ENCODE data around the gene UBLCP1.

The UBLCP1 gene

DNA sequence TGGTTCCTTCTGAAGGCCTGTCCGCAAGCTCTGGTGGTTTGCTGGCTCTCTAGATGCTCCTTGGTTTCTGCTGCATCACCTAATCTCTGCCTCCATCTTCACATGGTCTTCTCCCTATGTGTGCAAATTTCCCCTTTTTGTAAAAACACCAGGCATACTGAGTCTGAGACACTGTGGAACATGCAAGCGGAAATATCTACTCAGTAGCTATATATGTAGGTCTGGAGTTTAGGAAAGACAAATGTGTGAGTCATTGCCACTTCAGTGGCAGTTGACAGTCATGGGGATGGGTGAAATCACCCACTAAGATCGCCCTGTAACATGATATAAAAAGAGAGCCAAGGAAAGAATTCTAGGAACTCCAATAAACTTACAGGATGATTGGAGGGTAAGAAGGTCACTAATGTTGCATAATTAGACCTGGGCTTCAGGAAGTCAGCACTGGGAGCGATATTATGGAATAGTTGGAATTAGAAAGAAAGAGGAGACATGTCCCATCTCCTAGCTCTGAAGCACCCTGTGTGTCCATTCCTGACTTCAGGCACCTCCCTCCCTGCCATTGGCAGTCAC is 22.7 kb upstream of the UBLCP1 start (continued):
- TF ChIP-seq ZXDB (tag by site-specific recombination; IDR thresholded peaks at IDR 0.05), result 0 out of 2 replicates have a peak, but pooled peaks have one; percentile 19
- no peak for TF ChIP-seq ZNF571 (tag by site-specific recombination; IDR thresholded peaks at IDR 0.05)
- no peak for TF ChIP-seq ZNF157 (tag by site-specific recombination; IDR thresholded peaks at IDR 0.05)
- TF ChIP-seq ZNF211 (tag by site-specific recombination; IDR thresholded peaks at IDR 0.05; ENCODE audit: low read depth), result no peak
- TF ChIP-seq, protein P1, sequence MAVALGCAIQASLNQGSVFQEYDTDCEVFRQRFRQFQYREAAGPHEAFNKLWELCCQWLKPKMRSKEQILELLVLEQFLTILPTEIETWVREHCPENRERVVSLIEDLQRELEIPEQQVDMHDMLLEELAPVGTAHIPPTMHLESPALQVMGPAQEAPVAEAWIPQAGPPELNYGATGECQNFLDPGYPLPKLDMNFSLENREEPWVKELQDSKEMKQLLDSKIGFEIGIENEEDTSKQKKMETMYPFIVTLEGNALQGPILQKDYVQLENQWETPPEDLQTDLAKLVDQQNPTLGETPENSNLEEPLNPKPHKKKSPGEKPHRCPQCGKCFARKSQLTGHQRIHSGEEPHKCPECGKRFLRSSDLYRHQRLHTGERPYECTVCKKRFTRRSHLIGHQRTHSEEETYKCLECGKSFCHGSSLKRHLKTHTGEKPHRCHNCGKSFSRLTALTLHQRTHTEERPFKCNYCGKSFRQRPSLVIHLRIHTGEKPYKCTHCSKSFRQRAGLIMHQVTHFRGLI (tag by site-specific recombination; IDR thresholded peaks at IDR 0.05), result no peak; the same call in 1 of the 2 replicates

DNA sequence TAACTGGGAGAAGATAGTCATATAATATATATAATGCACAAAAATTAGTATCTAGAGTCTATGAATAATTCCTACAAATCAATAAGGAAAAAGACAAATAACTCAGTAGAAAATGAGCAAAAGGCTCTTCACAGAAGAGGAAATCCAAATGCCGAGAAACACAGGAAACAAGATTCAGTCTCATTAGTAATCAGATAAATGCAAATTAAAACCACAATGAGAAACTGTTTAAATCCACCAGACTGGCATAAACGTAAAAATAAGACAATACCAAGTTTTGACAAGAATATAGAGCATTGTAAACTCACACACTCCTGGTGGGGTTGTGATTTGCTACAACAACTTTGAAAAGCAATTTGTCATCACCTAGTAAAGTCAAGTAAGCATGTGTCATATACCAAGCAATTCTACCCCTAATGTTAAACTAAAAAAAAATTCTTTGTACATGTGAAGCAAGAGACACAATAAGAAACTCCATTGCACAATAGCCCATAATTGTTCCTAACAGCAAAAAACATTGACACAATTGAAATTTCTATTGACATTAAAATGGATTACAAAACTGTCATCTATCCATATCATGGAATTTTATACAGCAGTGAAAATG is 21.0 kb upstream of the UBLCP1 start:
- POLR2A ChIA-PET, result no interaction called here
- H3K27ac ChIP-seq (ENCODE audit: extremely low read depth, low read depth, low read length), result no peak overlapping the region
- TF ChIP-seq KLF10 (tag by site-specific recombination; IDR thresholded peaks at IDR 0.05) (no peak), ZNF324 (tag by site-specific recombination; IDR thresholded peaks at IDR 0.05) (no peak), ZNF48 (tag by site-specific recombination; IDR thresholded peaks at IDR 0.05) (no peak), ZNF623 (tag by site-specific recombination; IDR thresholded peaks at IDR 0.05) (no peak), GLI2 (tag by site-specific recombination; IDR thresholded peaks at IDR 0.05; ENCODE audit: borderline replicate concordance, low read depth) (no peak)
- H3K4me1 ChIP-seq (ENCODE audit: control insufficient read depth, insufficient read depth, low read length), result no peaks in the 10 kb centered on the region; the same call in 1 of the 2 replicates
- H3K9me3 ChIP-seq (ENCODE audit: control insufficient read depth, insufficient read depth, low read depth, low read length), result no peaks in the 10 kb centered on the region
- H3K36me3 ChIP-seq (ENCODE audit: control insufficient read depth in 2 of 2, insufficient read depth in 1 of 2, low read length in 2 of 2), result no peaks in the 10 kb centered on the region
- H3K4me3 ChIP-seq (ENCODE audit: low read depth, low read length), result no peak overlapping the region
- CTCF ChIA-PET, result no interaction called here

DNA sequence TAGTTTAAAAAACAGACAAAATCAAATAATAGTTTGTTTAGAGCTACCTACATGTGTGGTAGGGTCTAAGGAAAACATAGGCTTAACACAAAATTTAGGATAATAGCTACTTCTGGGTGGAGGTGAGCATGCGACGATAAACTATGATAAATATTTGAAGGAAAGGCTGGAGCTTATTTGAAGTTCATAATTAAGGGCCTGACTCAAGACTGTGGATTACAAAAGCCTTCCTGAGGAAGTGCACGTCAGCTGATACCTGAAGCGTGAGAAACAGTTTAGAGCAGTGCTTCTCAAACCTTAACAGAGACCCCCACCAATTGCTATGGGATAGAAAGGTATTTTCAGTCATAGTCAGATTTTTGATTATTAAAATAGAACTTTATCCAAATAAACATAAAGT is 20.4 kb upstream of the UBLCP1 start:
- POLR2A ChIA-PET, result interaction anchor here (0.7 kb wide), 1 partner anchor 25 kb away, joined by 3 read pairs; no protein-coding TSS in a partner anchor
- H3K9me3 ChIP-seq (ENCODE audit: control insufficient read depth, insufficient read depth, low read depth, low read length), result no peaks in the 10 kb centered on the region
- no peak overlapping the region for H3K4me3 ChIP-seq (ENCODE audit: low read depth, low read length)
- H3K36me3 ChIP-seq (ENCODE audit: control insufficient read depth in 2 of 2, insufficient read depth in 1 of 2, low read length in 2 of 2), result no peaks in the 10 kb centered on the region
- TF ChIP-seq ZNF292 (tag by site-specific recombination; IDR thresholded peaks at IDR 0.05; ENCODE audit: borderline replicate concordance, low read depth) (no peak), BCL11B (tag by site-specific recombination; IDR thresholded peaks at IDR 0.05; ENCODE audit: low read depth) (no peak), ZNF529 (tag by site-specific recombination; IDR thresholded peaks at IDR 0.05; ENCODE audit: insufficient replicate concordance) (no peak), ZNF560 (tag by site-specific recombination; IDR thresholded peaks at IDR 0.05; ENCODE audit: borderline replicate concordance) (no peak), ZNF530 (tag by site-specific recombination; IDR thresholded peaks at IDR 0.05; ENCODE audit: low read depth) (no peak), ZNF600 (tag by site-specific recombination; IDR thresholded peaks at IDR 0.05) (no peak), ZNF274 (IDR thresholded peaks at IDR 0.05; ENCODE audit: low read length) (no peak), ZNF274 (tag by site-specific recombination; IDR thresholded peaks at IDR 0.05; ENCODE audit: borderline replicate concordance) (no peak), ZBTB7A (tag by site-specific recombination; IDR thresholded peaks at IDR 0.05; ENCODE audit: low read depth) (no peak), ZNF239 (tag by site-specific recombination; IDR thresholded peaks at IDR 0.05) (no peak)
- TF ChIP-seq, protein P2, sequence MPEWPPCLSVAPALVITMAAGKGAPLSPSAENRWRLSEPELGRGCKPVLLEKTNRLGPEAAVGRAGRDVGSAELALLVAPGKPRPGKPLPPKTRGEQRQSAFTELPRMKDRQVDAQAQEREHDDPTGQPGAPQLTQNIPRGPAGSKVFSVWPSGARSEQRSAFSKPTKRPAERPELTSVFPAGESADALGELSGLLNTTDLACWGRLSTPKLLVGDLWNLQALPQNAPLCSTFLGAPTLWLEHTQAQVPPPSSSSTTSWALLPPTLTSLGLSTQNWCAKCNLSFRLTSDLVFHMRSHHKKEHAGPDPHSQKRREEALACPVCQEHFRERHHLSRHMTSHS (tag by site-specific recombination; IDR thresholded peaks at IDR 0.05), result no peak
- TF ChIP-seq, protein P3, sequence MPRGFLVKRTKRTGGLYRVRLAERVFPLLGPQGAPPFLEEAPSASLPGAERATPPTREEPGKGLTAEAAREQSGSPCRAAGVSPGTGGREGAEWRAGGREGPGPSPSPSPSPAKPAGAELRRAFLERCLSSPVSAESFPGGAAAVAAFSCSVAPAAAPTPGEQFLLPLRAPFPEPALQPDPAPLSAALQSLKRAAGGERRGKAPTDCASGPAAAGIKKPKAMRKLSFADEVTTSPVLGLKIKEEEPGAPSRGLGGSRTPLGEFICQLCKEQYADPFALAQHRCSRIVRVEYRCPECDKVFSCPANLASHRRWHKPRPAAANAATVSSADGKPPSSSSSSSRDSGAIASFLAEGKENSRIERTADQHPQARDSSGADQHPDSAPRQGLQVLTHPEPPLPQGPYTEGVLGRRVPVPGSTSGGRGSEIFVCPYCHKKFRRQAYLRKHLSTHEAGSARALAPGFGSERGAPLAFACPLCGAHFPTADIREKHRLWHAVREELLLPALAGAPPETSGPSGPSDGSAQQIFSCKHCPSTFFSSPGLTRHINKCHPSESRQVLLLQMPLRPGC (tag by site-specific recombination; IDR thresholded peaks at IDR 0.05), result no peak
- TF ChIP-seq, protein P4, sequence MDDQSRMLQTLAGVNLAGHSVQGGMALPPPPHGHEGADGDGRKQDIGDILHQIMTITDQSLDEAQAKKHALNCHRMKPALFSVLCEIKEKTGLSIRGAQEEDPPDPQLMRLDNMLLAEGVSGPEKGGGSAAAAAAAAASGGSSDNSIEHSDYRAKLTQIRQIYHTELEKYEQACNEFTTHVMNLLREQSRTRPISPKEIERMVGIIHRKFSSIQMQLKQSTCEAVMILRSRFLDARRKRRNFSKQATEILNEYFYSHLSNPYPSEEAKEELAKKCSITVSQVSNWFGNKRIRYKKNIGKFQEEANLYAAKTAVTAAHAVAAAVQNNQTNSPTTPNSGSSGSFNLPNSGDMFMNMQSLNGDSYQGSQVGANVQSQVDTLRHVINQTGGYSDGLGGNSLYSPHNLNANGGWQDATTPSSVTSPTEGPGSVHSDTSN (CRISPR knock-in tag; IDR thresholded peaks at IDR 0.05), result no peak
- no peak overlapping the region for H3K27ac ChIP-seq (ENCODE audit: extremely low read depth, low read depth, low read length)
- CTCF ChIA-PET, result interaction anchor here (0.7 kb wide), 1 partner anchor 86 kb away, joined by 3 read pairs; no protein-coding TSS in a partner anchor
- no peaks in the 10 kb centered on the region; the same call in 1 of the 2 replicates for H3K4me1 ChIP-seq (ENCODE audit: control insufficient read depth, insufficient read depth, low read length)
